ENCODE results near the gene IGSF23.

Gene IGSF23

GRCh38 chr19:44637390-44637764, 24.0 kb downstream of the IGSF23 start:
- Mint-ChIP-seq H3K4me3 (no peak overlapping the region), H3K27ac (no peak overlapping the region), H3K4me1 (no peaks in the 10 kb centered on the region), H3K27me3 (peaks cover 23% of the 10 kb centered on the region), H3K9me3 (no peaks in the 10 kb centered on the region)
- DNase-seq (no peak), ATAC-seq (no peak)

DNA sequence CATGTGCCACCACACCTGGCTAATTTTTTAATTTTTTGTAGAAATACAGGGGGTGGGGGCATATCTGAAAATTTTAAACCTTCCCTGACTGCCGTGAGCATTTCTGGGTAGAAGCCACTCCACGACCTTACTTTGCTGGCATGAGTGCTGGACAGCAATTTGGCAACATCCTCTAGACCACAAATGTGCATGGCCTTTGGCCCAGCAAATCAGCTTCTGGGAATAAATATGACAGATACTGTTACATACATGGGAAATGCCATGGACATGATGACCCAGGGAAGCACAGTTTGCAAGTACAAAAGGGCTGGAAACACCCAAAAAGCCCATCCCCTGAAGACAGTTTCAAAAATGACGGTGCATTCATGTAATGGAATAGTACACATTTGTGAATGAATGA, 27.2 kb downstream of the IGSF23 start:
- Mint-ChIP-seq H3K9me3 (no peaks in the 10 kb centered on the region), H3K4me1 (peaks cover 4% of the 10 kb centered on the region), H3K4me3 (no peak overlapping the region), H3K27me3 (peaks cover 8% of the 10 kb centered on the region), H3K27ac (no peak overlapping the region)
- ATAC-seq: no peak
- DNase-seq: no peak

GRCh38 chr19:44641501-44642265, 28.3 kb downstream of the IGSF23 start:
- no peak for ATAC-seq
- Mint-ChIP-seq H3K27me3 (peaks cover under 1% of the 10 kb centered on the region), H3K9me3 (no peaks in the 10 kb centered on the region), H3K4me3 (no peak overlapping the region), H3K27ac (no peak overlapping the region), H3K4me1 (peaks cover 4% of the 10 kb centered on the region)
- no peak for DNase-seq

DNA sequence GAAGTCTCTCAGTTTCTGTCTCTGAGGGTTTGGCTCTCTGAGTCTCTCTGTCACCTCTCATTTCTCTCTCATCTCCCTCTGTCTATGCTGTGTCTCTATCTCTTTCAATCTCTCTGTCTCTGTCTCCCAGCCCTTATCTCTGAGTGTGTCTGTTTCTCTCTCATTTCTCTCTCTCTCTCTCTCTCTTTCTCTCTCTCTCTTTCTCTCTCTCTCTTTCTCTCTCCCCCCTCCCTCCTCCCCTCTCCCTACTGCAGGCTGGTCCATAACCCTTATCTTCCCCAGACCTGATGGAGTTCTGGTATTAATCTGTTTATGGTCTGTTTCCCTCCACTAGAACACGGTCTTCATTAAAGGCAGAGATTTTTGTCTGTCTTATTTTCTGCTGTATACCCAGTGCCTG, 29.0 kb downstream of the IGSF23 start:
- Mint-ChIP-seq H3K27me3 (no peaks in the 10 kb centered on the region), H3K4me1 (peaks cover 4% of the 10 kb centered on the region), H3K4me3 (no peak overlapping the region), H3K27ac (no peak overlapping the region), H3K9me3 (no peaks in the 10 kb centered on the region)
- DNase-seq (no peak), ATAC-seq (no peak)

GRCh38 chr19:44643605-44644401, 30.4 kb downstream of the IGSF23 start, which contains the start of gene PVR:
Gene PVR, plus strand, starts transcription at chr19:44643910. Its CDS starts 187 bp downstream, at chr19:44644097.
- Mint-ChIP-seq H3K4me1 (peaks cover 4% of the 10 kb centered on the region), H3K27me3 (no peaks in the 10 kb centered on the region), H3K9me3 (no peaks in the 10 kb centered on the region), H3K27ac (peak within 1 kb of the TSS; percentile 86 to 89), H3K4me3 (peak within 1 kb of the TSS; percentile 88 to 91)
- ATAC-seq (peak; percentile 88), DNase-seq (peak; percentile 46 to 58)

GRCh38 chr19:44644402-44645016, 31.1 kb downstream of the IGSF23 start:
- Mint-ChIP-seq H3K9me3 (no peaks in the 10 kb centered on the region), H3K27ac (peak overlapping the region in 1 of 2 donors; percentile 13), H3K4me1 (peaks cover 4% of the 10 kb centered on the region), H3K27me3 (no peaks in the 10 kb centered on the region), H3K4me3 (peak overlapping the region; percentile 88 to 91)
- DNase-seq (peak in 1 of 2 donors; percentile 12), ATAC-seq (peak; percentile 70)

- ATAC-seq (no peak), DNase-seq (no peak)
- Mint-ChIP-seq H3K4me3 (peak overlapping the region in 1 of 2 donors; percentile 42), H3K27ac (no peak overlapping the region), H3K9me3 (no peaks in the 10 kb centered on the region), H3K27me3 (no peaks in the 10 kb centered on the region), H3K4me1 (peaks cover 4% of the 10 kb centered on the region)
Measured at GRCh38 chr19:44645407-44646048, 32.2 kb downstream of the IGSF23 start.

DNA sequence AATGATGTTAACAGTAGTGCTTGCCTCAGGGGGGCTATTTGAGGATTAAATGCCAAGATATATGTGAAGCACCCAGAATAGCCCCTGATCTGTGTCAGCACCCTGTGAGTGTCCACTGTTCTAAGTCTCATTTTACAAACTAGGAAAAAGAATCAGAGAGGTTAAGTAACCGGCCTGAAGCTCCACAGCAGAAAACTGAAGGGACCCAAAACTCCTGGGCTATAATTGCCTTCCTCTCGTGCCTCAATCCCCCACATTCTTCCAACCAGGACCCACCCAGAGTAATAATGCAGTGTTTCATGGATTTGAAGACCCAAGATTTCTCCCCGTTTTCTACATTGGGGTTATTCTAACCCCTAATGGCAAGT, 32.7 kb downstream of the IGSF23 start:
- H3K27me3 Mint-ChIP-seq: no peaks in the 10 kb centered on the region
- ATAC-seq (no peak), DNase-seq (no peak)
- H3K4me3 Mint-ChIP-seq: no peak overlapping the region
- no peaks in the 10 kb centered on the region for H3K9me3 Mint-ChIP-seq
- no peak overlapping the region for H3K27ac Mint-ChIP-seq
- peaks cover 4% of the 10 kb centered on the region for H3K4me1 Mint-ChIP-seq

GRCh38 chr19:44647144-44647543, 33.8 kb downstream of the IGSF23 start:
- H3K4me3 Mint-ChIP-seq: no peak overlapping the region
- no peaks in the 10 kb centered on the region for H3K27me3 Mint-ChIP-seq
- DNase-seq (no peak), ATAC-seq (no peak)
- H3K9me3 Mint-ChIP-seq: no peaks in the 10 kb centered on the region
- peaks cover 4% of the 10 kb centered on the region for H3K4me1 Mint-ChIP-seq
- no peak overlapping the region for H3K27ac Mint-ChIP-seq

DNA sequence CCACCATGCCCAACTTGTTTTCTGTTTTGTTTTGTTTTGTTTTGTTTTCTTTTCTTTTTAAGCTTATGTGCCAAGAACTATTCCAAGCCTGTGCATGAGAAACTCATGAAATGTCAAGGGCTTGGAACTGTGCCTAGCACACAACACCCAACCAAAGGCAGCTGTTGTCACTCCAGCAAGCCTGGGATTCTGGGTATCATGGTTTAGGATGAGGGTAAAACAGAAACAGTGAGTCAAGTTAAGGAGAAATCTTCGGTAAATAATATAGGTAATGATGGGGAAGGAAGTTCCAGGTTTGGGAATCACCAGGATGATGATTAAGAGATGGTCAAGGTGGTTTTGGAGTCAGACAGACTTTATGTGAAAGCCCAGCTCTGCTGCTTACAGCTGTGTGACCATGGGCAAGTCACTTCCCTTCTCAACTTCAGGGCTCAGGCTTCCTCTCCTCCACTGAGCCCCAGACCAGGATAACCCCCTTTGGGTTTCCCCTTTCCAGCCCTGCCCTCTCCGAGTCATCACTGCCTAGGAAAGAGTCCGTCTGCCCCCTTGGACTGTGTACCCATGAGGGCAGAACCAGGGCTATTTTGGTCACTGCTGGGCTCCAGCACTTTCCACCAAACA, 35.4 kb downstream of the IGSF23 start:
- DNase-seq: no peak
- no peaks in the 10 kb centered on the region for H3K27me3 Mint-ChIP-seq
- H3K27ac Mint-ChIP-seq: peak overlapping the region in 1 of 2 donors; percentile 77
- peaks cover 2% of the 10 kb centered on the region for H3K4me1 Mint-ChIP-seq
- no peaks in the 10 kb centered on the region for H3K9me3 Mint-ChIP-seq
- no peak overlapping the region for H3K4me3 Mint-ChIP-seq
- ATAC-seq: no peak

- no peak overlapping the region for H3K27ac Mint-ChIP-seq
- H3K4me3 Mint-ChIP-seq: no peak overlapping the region
- no peaks in the 10 kb centered on the region for H3K9me3 Mint-ChIP-seq
- no peak for DNase-seq
- ATAC-seq: no peak
- no peaks in the 10 kb centered on the region for H3K27me3 Mint-ChIP-seq
- H3K4me1 Mint-ChIP-seq: peaks cover 11% of the 10 kb centered on the region
Measured at GRCh38 chr19:44649578-44650145, 36.3 kb downstream of the IGSF23 start.

DNA sequence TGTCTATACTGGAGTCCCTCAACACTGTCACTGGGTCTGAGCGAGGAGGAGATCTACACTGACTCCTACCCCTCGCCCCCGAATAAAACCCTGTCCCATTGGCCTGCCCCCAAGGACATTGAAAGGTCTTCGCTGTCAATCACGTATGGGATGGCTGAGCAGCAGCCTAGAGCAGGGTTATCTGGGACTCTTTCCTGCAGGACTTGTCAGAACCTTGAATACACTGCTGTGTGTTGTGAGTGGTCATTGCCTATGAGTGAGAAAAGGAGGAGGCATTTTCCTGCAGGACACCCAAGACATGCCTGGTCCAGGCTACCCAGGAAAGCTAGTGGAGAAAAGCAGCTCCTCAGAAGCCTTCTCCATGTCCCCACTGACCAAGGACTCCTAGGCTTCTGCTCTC, 40.0 kb downstream of the IGSF23 start:
- Mint-ChIP-seq H3K27ac (peak overlapping the region in 1 of 2 donors; percentile 48), H3K4me3 (no peak overlapping the region), H3K27me3 (no peaks in the 10 kb centered on the region), H3K9me3 (no peaks in the 10 kb centered on the region), H3K4me1 (peaks cover 25% of the 10 kb centered on the region)
- ATAC-seq: no peak
- DNase-seq: no peak

- DNase-seq: peak; percentile 71 to 81
- H3K9me3 Mint-ChIP-seq: no peaks in the 10 kb centered on the region
- peak; percentile 96 for ATAC-seq
- no peaks in the 10 kb centered on the region for H3K27me3 Mint-ChIP-seq
- peaks cover 25% of the 10 kb centered on the region for H3K4me1 Mint-ChIP-seq
- H3K4me3 Mint-ChIP-seq: no peak overlapping the region
- peak overlapping the region in 1 of 2 donors; percentile 43 for H3K27ac Mint-ChIP-seq
Measured at GRCh38 chr19:44653977-44654774, 40.8 kb downstream of the IGSF23 start.

DNA sequence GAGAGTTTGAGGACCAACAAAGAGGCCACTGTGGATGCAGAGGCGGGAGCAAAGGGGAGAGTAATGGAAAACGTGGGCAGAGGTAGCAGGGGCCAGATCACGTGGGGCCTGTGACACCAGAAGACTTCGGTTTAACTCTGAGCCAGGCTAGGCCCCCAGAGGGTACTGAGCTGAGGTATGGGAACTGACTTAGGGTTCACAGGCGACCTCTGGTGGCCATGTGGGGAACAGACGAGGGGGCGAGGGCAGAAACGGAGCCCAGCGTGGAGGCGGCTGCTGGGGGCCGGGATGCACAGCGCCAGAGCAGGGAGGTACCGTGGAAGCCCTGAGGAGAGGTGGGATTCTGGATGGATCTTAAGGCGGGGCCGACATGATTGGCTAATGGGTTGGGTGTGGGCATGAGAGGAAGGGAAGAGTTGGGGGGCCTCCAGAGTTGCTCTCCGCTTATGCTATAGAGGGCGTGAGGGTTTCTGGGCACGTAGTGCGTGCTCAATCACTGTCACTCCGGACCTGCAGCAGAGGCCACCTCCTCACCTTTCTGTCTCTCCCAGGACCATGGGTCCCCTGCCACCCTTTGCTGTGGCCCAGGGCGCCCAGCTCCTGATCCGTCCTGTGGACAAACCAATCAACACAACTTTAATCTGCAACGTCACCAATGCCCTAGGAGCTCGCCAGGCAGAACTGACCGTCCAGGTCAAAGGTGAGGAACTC, 44.0 kb downstream of the IGSF23 start:
- H3K27ac Mint-ChIP-seq: peak overlapping the region in 1 of 2 donors; percentile 66
- no peaks in the 10 kb centered on the region for H3K27me3 Mint-ChIP-seq
- no peak overlapping the region for H3K4me3 Mint-ChIP-seq

More for the DNA sequence above, 44.0 kb downstream of the IGSF23 start:
- Mint-ChIP-seq H3K4me1 (peaks cover 25% of the 10 kb centered on the region), H3K9me3 (no peaks in the 10 kb centered on the region)
- ATAC-seq: peak; percentile 80
- DNase-seq: peak; percentile 75 to 78
